Measurements from ENCODE around the gene SND1.

Gene SND1

GRCh38 chr7:128071801-128072200 lies 419.8 kb downstream of the SND1 start:
- Histone ChIP-seq H3K27me3 (replicated peaks in 2 of 5; ENCODE audit: control insufficient read depth in 4 of 5, insufficient read depth in 5 of 5, low read length in 4 of 5) (no peaks in the 10 kb centered on the region), H3K36me3 (ENCODE audit: control insufficient read depth in 4 of 4, insufficient read depth in 4 of 4, low read length in 3 of 4) (peaks cover 9 to 32% (median 12%) of the 10 kb centered on the region in 4 experiments), H3K9me3 (ENCODE audit: control extremely low read depth in 1 of 5, control insufficient read depth in 4 of 5, insufficient read depth in 2 of 5, low read depth in 1 of 5, low read length in 4 of 5) (no peaks in the 10 kb centered on the region), H3K27ac (ENCODE audit: insufficient read depth in 1 of 2, low read depth in 1 of 2, low read length in 2 of 2, poor library complexity in 1 of 2, severe bottlenecking in 2 of 2) (no peak overlapping the region), H3K4me3 (ENCODE audit: control insufficient read depth in 1 of 7, extremely low read depth in 1 of 7, insufficient read depth in 4 of 7, low read depth in 2 of 7, low read length in 6 of 7) (no peak overlapping the region), H3K4me1 (ENCODE audit: control extremely low read depth in 1 of 4, control insufficient read depth in 4 of 4, insufficient read depth in 4 of 4, low read length in 3 of 4) (peaks cover 0 to 21% (median 4%) of the 10 kb centered on the region in 4 experiments)
- 88% methylated on average over 9 of the region's 11 CpGs for WGBS (ENCODE audit: insufficient coverage)
- ChIA-PET POLR2A (no interaction called here), CTCF (interaction anchor here (1.4 kb wide), 1 partner anchor 137 kb away, joined by 4 read pairs; no protein-coding TSS in a partner anchor)
- DNase-seq, result no peak

DNA sequence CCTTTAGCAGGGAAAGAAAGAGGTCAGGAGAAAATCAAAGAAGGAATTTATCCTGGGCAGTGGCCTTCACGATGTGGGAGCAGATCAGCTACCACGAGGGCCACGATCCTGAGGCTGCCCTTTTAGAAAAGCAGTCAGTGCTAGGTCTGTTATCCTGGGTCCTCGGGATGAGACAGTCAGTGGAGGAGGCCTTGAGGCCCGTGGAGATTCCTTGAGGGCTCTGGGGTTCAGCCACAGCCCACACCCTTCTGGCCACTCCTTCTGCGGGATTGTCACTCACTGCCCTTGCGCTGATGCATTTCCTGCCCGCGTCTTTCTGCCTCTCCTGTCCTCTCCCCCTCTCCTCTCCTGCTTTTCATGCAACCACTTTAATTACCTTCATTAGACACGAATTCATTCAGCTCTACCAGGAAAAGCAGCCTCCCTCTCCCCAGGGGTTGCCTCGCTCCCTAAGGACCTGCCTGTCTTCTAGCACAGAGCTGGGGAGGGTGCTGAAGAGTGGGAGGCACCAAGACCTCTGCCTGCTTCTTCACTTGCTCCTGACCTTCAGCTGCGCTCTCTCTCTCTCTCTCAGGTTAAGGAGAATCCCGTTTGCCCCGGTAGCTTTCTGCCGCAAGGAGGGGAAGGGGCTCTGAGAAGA lies 421.8 kb downstream of the SND1 start:
- H3K4me3 ChIP-seq (ENCODE audit: control insufficient read depth in 1 of 7, extremely low read depth in 1 of 7, insufficient read depth in 4 of 7, low read depth in 2 of 7, low read length in 6 of 7), result no peak overlapping the region
- ChIA-PET POLR2A (interaction anchor here (1.0 kb wide), 1 partner anchor 10 kb away, joined by 3 read pairs; no protein-coding TSS in a partner anchor), CTCF (interaction anchor here (1.0 to 2.0 kb wide), 2 partner anchors 10 to 62 kb away, joined by 3 to 8 read pairs; no protein-coding TSS in a partner anchor)
- 95% methylated on average over 9 of the region's 15 CpGs for WGBS (ENCODE audit: insufficient coverage)
- H3K27me3 ChIP-seq (replicated peaks in 2 of 5; ENCODE audit: control insufficient read depth in 4 of 5, insufficient read depth in 5 of 5, low read length in 4 of 5), result no peaks in the 10 kb centered on the region
- H3K36me3 ChIP-seq (ENCODE audit: control insufficient read depth in 4 of 4, insufficient read depth in 4 of 4, low read length in 3 of 4), result peaks cover 12 to 46% (median 22%) of the 10 kb centered on the region in 4 experiments
- peaks cover 0 to 9% (median 4%) of the 10 kb centered on the region in 4 experiments for H3K4me1 ChIP-seq (ENCODE audit: control extremely low read depth in 1 of 4, control insufficient read depth in 4 of 4, insufficient read depth in 4 of 4, low read length in 3 of 4)
- no peak overlapping the region for H3K27ac ChIP-seq (ENCODE audit: insufficient read depth in 1 of 2, low read depth in 1 of 2, low read length in 2 of 2, poor library complexity in 1 of 2, severe bottlenecking in 2 of 2)
- H3K9me3 ChIP-seq (ENCODE audit: control extremely low read depth in 1 of 5, control insufficient read depth in 4 of 5, insufficient read depth in 2 of 5, low read depth in 1 of 5, low read length in 4 of 5), result no peaks in the 10 kb centered on the region
- no peak for DNase-seq

DNA sequence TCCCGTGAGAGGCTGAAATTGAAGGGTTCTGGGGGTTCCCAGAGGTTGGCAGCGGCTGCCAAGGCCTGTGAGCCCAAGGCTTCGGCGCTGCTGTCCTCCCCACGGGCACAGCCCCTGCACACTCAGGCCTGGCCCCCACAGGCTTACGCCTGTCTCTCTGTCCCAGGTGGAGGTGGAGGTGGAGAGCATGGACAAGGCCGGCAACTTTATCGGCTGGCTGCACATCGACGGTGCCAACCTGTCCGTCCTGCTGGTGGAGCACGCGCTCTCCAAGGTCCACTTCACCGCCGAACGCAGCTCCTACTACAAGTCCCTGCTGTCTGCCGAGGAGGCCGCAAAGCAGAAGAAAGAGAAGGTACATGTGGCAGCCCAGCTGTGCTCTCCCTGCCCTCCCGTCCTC lies 422.3 kb downstream of the SND1 start:
- no peaks in the 10 kb centered on the region for H3K9me3 ChIP-seq (ENCODE audit: control extremely low read depth in 1 of 5, control insufficient read depth in 4 of 5, insufficient read depth in 2 of 5, low read depth in 1 of 5, low read length in 4 of 5)
- peaks cover 12 to 50% (median 24%) of the 10 kb centered on the region in 4 experiments for H3K36me3 ChIP-seq (ENCODE audit: control insufficient read depth in 4 of 4, insufficient read depth in 4 of 4, low read length in 3 of 4)
- H3K4me1 ChIP-seq (ENCODE audit: control extremely low read depth in 1 of 4, control insufficient read depth in 4 of 4, insufficient read depth in 4 of 4, low read length in 3 of 4), result peaks cover 0 to 9% (median 4%) of the 10 kb centered on the region in 4 experiments

DNA sequence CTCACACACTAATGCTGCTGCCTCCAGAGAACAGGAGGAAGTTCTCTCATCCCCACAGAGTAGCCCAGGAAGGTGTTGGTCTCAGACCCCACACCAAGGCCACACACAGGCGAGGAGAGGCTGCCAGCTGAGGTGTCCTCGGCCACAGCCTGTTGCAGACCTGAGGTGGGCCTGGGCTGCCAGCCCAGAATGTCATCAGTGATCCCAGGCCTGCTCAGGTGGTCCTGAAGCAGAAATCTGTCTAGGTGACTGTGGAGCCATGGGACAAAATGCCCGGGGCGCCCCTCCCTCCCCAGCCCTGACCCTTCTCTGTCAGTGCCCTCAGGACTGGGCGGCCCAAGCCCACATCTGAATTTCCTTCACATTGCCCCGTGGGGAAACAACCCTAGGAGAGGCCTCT lies 422.7 kb downstream of the SND1 start:
- WGBS (ENCODE audit: insufficient coverage), result 79% methylated on average over 6 of the region's 6 CpGs
- DNase-seq, result no peak
- H3K4me3 ChIP-seq (ENCODE audit: control insufficient read depth in 1 of 7, extremely low read depth in 1 of 7, insufficient read depth in 4 of 7, low read depth in 2 of 7, low read length in 6 of 7), result no peak overlapping the region
- CTCF ChIA-PET, result interaction anchor here (0.8 to 2.0 kb wide), 2 partner anchors 9 to 61 kb away, joined by 3 to 8 read pairs; no protein-coding TSS in a partner anchor
- H3K4me1 ChIP-seq (ENCODE audit: control extremely low read depth in 1 of 4, control insufficient read depth in 4 of 4, insufficient read depth in 4 of 4, low read length in 3 of 4), result peaks cover 0 to 9% (median 4%) of the 10 kb centered on the region in 4 experiments
- H3K9me3 ChIP-seq (ENCODE audit: control extremely low read depth in 1 of 5, control insufficient read depth in 4 of 5, insufficient read depth in 2 of 5, low read depth in 1 of 5, low read length in 4 of 5), result no peaks in the 10 kb centered on the region
- peaks cover 12 to 54% (median 25%) of the 10 kb centered on the region in 4 experiments for H3K36me3 ChIP-seq (ENCODE audit: control insufficient read depth in 4 of 4, insufficient read depth in 4 of 4, low read length in 3 of 4)
- no peak overlapping the region for H3K27ac ChIP-seq (ENCODE audit: insufficient read depth in 1 of 2, low read depth in 1 of 2, low read length in 2 of 2, poor library complexity in 1 of 2, severe bottlenecking in 2 of 2)
- H3K27me3 ChIP-seq (replicated peaks in 2 of 5; ENCODE audit: control insufficient read depth in 4 of 5, insufficient read depth in 5 of 5, low read length in 4 of 5), result no peaks in the 10 kb centered on the region
- POLR2A ChIA-PET, result interaction anchor here (1.0 kb wide), 1 partner anchor 10 kb away, joined by 3 read pairs; no protein-coding TSS in a partner anchor

More for the DNA sequence above, 422.3 kb downstream of the SND1 start:
- H3K27ac ChIP-seq (ENCODE audit: insufficient read depth in 1 of 2, low read depth in 1 of 2, low read length in 2 of 2, poor library complexity in 1 of 2, severe bottlenecking in 2 of 2), result no peak overlapping the region
- ChIA-PET POLR2A (interaction anchor here (1.0 kb wide), 1 partner anchor 10 kb away, joined by 3 read pairs; no protein-coding TSS in a partner anchor), CTCF (interaction anchor here (1.0 to 2.0 kb wide), 2 partner anchors 9 to 62 kb away, joined by 3 to 8 read pairs; no protein-coding TSS in a partner anchor)
- DNase-seq, result no peak
- H3K27me3 ChIP-seq (replicated peaks in 2 of 5; ENCODE audit: control insufficient read depth in 4 of 5, insufficient read depth in 5 of 5, low read length in 4 of 5), result no peaks in the 10 kb centered on the region
- WGBS (ENCODE audit: insufficient coverage), result 96% methylated on average over 15 of the region's 19 CpGs
- H3K4me3 ChIP-seq (ENCODE audit: control insufficient read depth in 1 of 7, extremely low read depth in 1 of 7, insufficient read depth in 4 of 7, low read depth in 2 of 7, low read length in 6 of 7), result no peak overlapping the region

- CTCF ChIA-PET, result interaction anchor here (0.8 to 2.0 kb wide), 2 partner anchors 8 to 60 kb away, joined by 3 to 8 read pairs; no protein-coding TSS in a partner anchor
- POLR2A ChIA-PET, result no interaction called here
- H3K36me3 ChIP-seq (ENCODE audit: control insufficient read depth in 4 of 4, insufficient read depth in 4 of 4, low read length in 3 of 4), result peaks cover 12 to 61% (median 27%) of the 10 kb centered on the region in 4 experiments
- H3K4me1 ChIP-seq (ENCODE audit: control extremely low read depth in 1 of 4, control insufficient read depth in 4 of 4, insufficient read depth in 4 of 4, low read length in 3 of 4), result peaks cover 0 to 9% (median 4%) of the 10 kb centered on the region in 4 experiments
- no peak overlapping the region for H3K27ac ChIP-seq (ENCODE audit: insufficient read depth in 1 of 2, low read depth in 1 of 2, low read length in 2 of 2, poor library complexity in 1 of 2, severe bottlenecking in 2 of 2)
- 91% methylated on average over 10 of the region's 12 CpGs for WGBS (ENCODE audit: insufficient coverage)
- no peak for DNase-seq
- H3K4me3 ChIP-seq (ENCODE audit: control insufficient read depth in 1 of 7, extremely low read depth in 1 of 7, insufficient read depth in 4 of 7, low read depth in 2 of 7, low read length in 6 of 7), result no peak overlapping the region
- H3K27me3 ChIP-seq (replicated peaks in 2 of 5; ENCODE audit: control insufficient read depth in 4 of 5, insufficient read depth in 5 of 5, low read length in 4 of 5), result no peaks in the 10 kb centered on the region
- no peaks in the 10 kb centered on the region for H3K9me3 ChIP-seq (ENCODE audit: control extremely low read depth in 1 of 5, control insufficient read depth in 4 of 5, insufficient read depth in 2 of 5, low read depth in 1 of 5, low read length in 4 of 5)
Measured at GRCh38 chr7:128075242-128076095, 423.5 kb downstream of the SND1 start.

GRCh38 chr7:128076196-128076795 lies 424.3 kb downstream of the SND1 start:
- ChIA-PET POLR2A (no interaction called here), CTCF (interaction anchor here (1.3 kb wide), 1 partner anchor 9 kb away, joined by 4 read pairs; no protein-coding TSS in a partner anchor)
- DNase-seq, result no peak
- H3K4me3 ChIP-seq (ENCODE audit: control insufficient read depth in 1 of 7, extremely low read depth in 1 of 7, insufficient read depth in 4 of 7, low read depth in 2 of 7, low read length in 6 of 7), result no peak overlapping the region
- WGBS (ENCODE audit: insufficient coverage), result 98% methylated on average over 8 of the region's 8 CpGs
- H3K36me3 ChIP-seq (ENCODE audit: control insufficient read depth in 4 of 4, insufficient read depth in 4 of 4, low read length in 3 of 4), result peaks cover 10 to 63% (median 29%) of the 10 kb centered on the region in 4 experiments
- H3K4me1 ChIP-seq (ENCODE audit: control extremely low read depth in 1 of 4, control insufficient read depth in 4 of 4, insufficient read depth in 4 of 4, low read length in 3 of 4), result peaks cover 0 to 9% (median 4%) of the 10 kb centered on the region in 4 experiments
- no peak overlapping the region for H3K27ac ChIP-seq (ENCODE audit: insufficient read depth in 1 of 2, low read depth in 1 of 2, low read length in 2 of 2, poor library complexity in 1 of 2, severe bottlenecking in 2 of 2)
- no peaks in the 10 kb centered on the region for H3K27me3 ChIP-seq (replicated peaks in 2 of 5; ENCODE audit: control insufficient read depth in 4 of 5, insufficient read depth in 5 of 5, low read length in 4 of 5)
- H3K9me3 ChIP-seq (ENCODE audit: control extremely low read depth in 1 of 5, control insufficient read depth in 4 of 5, insufficient read depth in 2 of 5, low read depth in 1 of 5, low read length in 4 of 5), result no peaks in the 10 kb centered on the region

Data from common myeloid progenitor, CD34-positive (primary cell).